Activated naive CD4-positive, alpha-beta T cell treated with anti-CD3 and anti-CD28 coated beads, Interleukin-2, amount 10 ng/mL, durations not matched to agents 7 days and 5 days (primary cell): ENCODE results near the gene PRDM7.

Experiments used
- CTCF ChIA-PET: fragments of 350-600 bp; sonication (Branson Sonifier 250); formaldehyde crosslinking; loops from one replicate; lab custom pipeline; 2021; ENCODE audit warnings: antibody characterized with exemption; lab: Charles Lee
- DNase-seq: peaks from one replicate; pipeline ENCODE4 v3.0.0-alpha.2; 2020
- H3K27ac Mint-ChIP-seq: one replicate; pipeline ENCODE4 v1.8.0; 2021; ENCODE audit warnings: mild to moderate bottlenecking, moderate library complexity, mixed read lengths
- H3K27me3 Mint-ChIP-seq: one replicate; pipeline ENCODE4 v1.8.0; 2021; ENCODE audit warnings: mild to moderate bottlenecking, mixed read lengths
- H3K36me3 Mint-ChIP-seq: one replicate; pipeline ENCODE4 v1.8.0; 2021; ENCODE audit warnings: mixed read lengths
- H3K4me1 Mint-ChIP-seq: one replicate; pipeline ENCODE4 v1.8.0; 2021; ENCODE audit warnings: mixed read lengths
- H3K4me3 Mint-ChIP-seq: one replicate; pipeline ENCODE4 v1.8.0; 2021; ENCODE audit warnings: mild to moderate bottlenecking, moderate library complexity, mixed read lengths
- H3K9me3 Mint-ChIP-seq: one replicate; pipeline ENCODE4 v1.8.0; 2021; ENCODE audit warnings: mixed read lengths

PRDM7 gene

DNA sequence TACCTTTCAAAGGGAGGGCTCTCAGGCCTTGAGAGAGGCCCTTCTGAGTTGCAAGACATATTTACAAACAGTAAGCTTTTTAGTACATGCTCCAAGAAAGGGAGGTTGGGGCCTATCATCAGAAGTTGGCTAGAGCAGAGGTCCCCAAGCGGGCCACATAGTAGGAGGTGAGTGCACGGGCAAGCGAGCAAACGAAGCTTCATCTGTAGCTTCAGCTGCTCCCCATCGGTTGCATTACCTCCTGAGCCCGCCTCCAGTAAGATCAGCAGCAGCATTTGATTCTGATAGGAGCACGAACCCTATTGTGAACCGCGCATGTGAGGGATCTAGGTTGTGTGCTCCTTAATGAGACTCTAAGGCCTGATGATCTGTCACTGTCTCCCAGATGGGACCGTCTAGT, 26.2 kb downstream of the PRDM7 start:
- CTCF ChIA-PET: interaction anchor here (0.8 kb wide), 1 partner anchor 14 kb away, joined by 3 read pairs; no protein-coding TSS in a partner anchor
- H3K4me3 Mint-ChIP-seq: no peak overlapping the region
- H3K27me3 Mint-ChIP-seq: peaks cover 30% of the 10 kb centered on the region
- peaks cover 23% of the 10 kb centered on the region for H3K9me3 Mint-ChIP-seq
- H3K27ac Mint-ChIP-seq: no peak overlapping the region
- peaks cover 5% of the 10 kb centered on the region for H3K4me1 Mint-ChIP-seq
- H3K36me3 Mint-ChIP-seq: no peaks in the 10 kb centered on the region
- no peak for DNase-seq

DNA sequence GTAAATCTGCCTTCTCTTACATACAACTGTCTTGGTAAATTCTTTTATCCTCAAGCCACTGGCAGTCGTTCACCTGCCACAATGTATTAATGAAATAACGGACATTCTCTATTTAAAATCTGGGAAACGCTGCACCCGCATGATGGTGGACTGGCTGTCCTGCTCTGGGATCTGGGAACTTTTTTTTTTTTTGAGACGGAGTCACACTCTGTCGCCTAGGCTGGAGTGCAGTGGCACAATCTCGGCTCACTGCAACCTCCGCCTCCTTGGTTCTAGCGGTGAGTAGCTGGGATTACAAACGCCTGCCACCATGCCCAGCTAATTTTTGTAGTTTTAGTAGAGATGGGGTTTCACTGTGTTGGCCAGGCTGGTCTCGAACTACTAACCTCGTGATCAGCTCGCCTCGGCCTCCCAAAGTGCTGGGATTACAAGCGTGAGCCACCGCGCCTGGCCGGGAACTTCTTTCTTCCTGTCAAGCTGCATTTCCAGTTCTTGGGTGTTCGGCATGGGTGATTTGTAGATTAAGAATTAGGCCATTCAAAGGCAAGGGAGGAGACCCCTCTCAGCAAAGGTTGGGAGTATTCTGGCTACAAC, 28.3 kb downstream of the PRDM7 start:
- no peak overlapping the region for H3K27ac Mint-ChIP-seq

DNA sequence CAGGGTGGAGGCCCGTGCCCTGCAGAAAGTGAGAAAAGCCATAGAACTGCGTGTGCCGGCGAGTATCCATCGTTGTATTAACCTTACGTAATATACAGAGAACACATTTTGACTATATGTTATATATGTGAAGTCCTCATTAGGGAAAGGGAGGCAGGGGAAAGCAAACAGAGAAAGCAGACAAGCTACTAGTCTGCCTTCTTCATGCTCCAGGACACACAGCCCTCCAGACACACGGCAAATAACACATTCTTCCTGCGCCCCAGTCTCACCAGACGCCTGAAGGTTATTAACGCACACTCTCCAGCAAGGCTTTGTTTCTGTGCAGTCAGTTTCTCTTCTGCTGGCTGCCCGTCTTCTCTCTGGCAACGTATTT, 28.8 kb downstream of the PRDM7 start:
- Mint-ChIP-seq H3K36me3 (no peaks in the 10 kb centered on the region), H3K27me3 (peaks cover 36% of the 10 kb centered on the region), H3K4me1 (peaks cover 5% of the 10 kb centered on the region), H3K9me3 (peaks cover 8% of the 10 kb centered on the region), H3K27ac (peak overlapping the region; percentile 31), H3K4me3 (no peak overlapping the region)
- no peak for DNase-seq
- CTCF ChIA-PET: no interaction called here

More for the DNA sequence above, 28.3 kb downstream of the PRDM7 start:
- Mint-ChIP-seq H3K27me3 (peaks cover 36% of the 10 kb centered on the region), H3K4me1 (peaks cover 5% of the 10 kb centered on the region), H3K36me3 (no peaks in the 10 kb centered on the region), H3K4me3 (no peak overlapping the region), H3K9me3 (peaks cover 10% of the 10 kb centered on the region)
- CTCF ChIA-PET: no interaction called here
- DNase-seq: no peak

DNA sequence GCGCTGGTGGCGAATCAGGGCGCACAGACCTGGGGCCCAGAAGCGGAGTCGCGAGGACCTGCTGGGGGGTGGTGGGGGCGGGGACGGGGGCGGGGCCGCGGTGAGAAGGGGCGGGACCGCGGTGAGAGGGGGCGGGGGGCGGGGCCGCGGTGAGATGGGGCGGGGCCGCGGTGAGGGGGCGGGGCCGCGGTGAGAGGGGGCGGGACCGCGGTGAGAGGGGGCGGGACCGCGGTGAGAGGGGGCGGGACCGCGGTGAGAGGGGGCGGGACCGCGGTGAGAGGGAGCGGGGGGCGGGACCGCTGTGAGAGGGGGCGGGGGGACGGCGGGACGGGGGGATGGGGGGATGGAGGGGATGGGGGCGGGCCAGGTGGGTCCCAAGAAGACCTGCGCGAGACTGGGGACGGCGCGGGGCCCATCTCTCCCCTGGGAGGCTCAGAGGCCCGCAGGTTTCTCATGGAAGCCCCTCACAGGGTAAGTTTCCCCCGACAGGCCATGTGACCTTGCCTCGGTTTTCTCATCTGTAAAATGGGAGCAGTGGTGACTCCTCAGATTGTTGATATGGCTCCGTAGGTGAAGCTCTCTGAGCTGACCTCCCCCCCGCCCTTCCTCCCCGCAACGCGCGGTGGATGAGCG, 29.3 kb downstream of the PRDM7 start:
- Mint-ChIP-seq H3K36me3 (no peaks in the 10 kb centered on the region), H3K4me3 (no peak overlapping the region), H3K9me3 (peaks cover 3% of the 10 kb centered on the region), H3K4me1 (peaks cover 5% of the 10 kb centered on the region), H3K27me3 (peaks cover 36% of the 10 kb centered on the region), H3K27ac (peak overlapping the region; percentile 31)
- DNase-seq: no peak
- CTCF ChIA-PET: no interaction called here

DNA sequence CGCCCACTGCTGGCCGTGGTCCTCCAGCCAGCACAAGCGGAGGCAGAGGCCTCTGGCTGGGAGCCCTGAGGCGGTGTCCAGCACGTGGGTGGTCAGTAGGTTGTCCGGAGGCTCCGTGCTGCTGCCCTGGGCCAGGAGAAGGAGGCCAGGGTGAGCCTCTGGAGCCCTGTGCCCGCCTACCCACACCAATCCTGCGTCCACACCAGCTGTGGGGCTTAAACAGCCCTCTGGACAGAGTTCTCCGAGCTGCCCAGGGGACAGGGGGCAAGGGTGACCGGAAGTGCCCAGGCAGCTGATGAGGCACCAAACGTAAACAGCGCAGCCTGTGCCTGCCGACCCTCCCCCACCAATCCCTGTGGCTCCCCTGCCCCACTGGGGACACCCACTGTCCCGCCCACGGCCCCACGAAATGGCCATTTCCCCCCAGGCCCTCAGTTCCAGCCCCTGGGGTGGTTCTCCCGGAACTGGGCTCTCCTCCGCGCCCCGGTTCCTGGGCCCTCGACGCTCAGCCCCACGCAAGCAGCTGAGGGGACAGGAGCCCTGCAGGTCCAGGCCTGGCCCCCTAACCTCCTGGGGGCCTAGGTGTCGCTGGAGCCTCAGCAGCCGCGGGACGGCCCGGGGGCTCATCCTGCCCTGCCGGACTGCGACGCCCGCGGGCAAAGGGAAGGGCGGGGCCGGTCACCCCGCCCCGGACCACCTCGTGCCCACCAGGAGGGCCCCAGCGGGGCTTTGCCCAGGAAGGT, 30.0 kb downstream of the PRDM7 start:
- no peaks in the 10 kb centered on the region for H3K36me3 Mint-ChIP-seq
- no peak for DNase-seq
- H3K4me3 Mint-ChIP-seq: no peak overlapping the region
- no peak overlapping the region for H3K27ac Mint-ChIP-seq
- peaks cover 36% of the 10 kb centered on the region for H3K27me3 Mint-ChIP-seq
- H3K4me1 Mint-ChIP-seq: peaks cover 5% of the 10 kb centered on the region
- CTCF ChIA-PET: no interaction called here
- H3K9me3 Mint-ChIP-seq: peaks cover 2% of the 10 kb centered on the region

DNA sequence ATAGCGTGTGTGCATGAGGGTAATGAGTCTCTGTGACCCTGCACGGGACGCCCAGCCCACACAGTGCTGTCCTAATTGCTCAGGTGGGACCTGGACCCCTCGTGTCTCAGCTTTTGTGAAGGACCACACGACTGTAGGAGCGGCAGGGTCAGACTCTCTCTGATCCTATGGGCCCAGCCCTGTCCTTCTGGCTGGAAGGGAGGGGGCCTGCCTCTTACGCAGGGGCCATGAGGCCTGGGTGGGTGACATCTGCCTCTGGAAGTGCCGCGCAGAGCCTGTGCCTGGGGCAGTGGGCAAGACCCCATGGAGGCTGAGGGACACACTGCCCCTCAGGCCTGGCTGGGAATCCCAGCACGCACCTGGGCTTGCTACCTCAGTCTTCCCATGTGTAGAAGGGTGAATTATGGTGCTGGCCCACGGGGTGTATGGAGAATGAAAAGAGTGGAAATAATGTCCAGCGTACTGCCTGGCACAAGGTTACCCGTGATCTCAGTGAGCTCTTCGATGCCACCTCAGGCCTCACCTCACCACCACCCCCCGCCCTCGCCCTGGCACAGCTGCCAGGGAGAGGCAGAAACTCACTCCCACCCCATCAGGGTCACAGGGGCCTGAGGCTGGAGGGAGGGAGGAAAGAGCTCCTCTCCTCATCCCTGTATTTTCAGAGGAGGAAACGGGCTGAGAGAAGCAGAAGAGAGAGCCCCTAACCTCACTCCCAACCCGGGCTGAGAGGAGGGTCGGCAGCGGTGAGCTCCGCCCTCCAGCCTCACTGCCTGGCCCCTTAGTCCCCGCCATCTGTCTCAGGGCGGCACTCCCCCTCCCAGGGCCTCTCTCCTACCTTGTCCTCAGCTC, 30.8 kb downstream of the PRDM7 start:
- Mint-ChIP-seq H3K27me3 (peaks cover 36% of the 10 kb centered on the region), H3K4me3 (no peak overlapping the region), H3K9me3 (no peaks in the 10 kb centered on the region), H3K4me1 (peaks cover 5% of the 10 kb centered on the region), H3K36me3 (no peaks in the 10 kb centered on the region), H3K27ac (no peak overlapping the region)
- no peak for DNase-seq
- CTCF ChIA-PET: interaction anchor here (0.8 kb wide), 1 partner anchor 17 kb away, joined by 3 read pairs; no protein-coding TSS in a partner anchor

DNA sequence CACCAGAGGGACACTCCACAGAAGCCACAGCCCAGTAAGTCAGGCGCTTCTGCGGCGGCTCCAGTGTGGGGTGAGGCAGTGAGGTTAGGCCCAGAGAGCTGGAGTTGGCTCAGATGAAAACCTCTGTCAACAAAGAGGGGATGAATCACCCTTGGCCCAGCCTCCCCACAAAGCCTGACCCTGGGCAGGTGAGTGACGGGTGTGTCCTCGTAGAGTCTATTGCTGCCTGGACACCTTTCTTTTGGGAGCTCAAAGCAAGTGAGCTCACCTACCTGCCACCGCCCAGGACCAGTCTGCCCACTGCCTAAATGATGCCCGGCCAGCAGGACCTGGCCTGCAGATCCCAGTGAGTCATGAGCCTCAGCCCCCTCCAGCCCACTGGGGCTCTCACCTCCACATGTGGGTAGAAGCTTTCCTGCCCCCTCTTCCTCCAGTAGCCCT, 33.0 kb downstream of the PRDM7 start:
- DNase-seq: no peak
- Mint-ChIP-seq H3K9me3 (no peaks in the 10 kb centered on the region), H3K4me1 (peaks cover 5% of the 10 kb centered on the region), H3K36me3 (no peaks in the 10 kb centered on the region), H3K27me3 (peaks cover 33% of the 10 kb centered on the region), H3K27ac (no peak overlapping the region), H3K4me3 (no peak overlapping the region)
- CTCF ChIA-PET: no interaction called here

DNA sequence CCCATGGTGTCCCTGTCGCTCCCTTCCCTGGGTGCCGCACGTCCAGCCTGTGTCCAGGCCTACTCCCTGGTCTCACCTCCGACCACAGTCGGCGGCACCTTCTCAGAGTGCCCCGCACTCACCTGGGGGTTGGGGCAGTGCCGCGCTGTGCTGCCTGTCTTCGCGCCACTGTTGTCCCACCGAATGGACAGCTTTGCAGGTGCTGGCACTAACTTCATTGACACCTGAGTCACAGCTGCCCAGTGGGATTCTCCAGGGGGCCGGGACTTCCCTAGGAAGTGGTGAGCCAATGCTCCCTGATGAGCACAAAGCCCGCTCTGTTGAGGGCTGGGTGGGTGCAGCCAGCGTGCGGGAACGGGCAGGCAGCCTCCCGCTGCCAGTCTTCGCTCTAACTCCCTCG, 33.6 kb downstream of the PRDM7 start:
- Mint-ChIP-seq H3K4me3 (no peak overlapping the region), H3K36me3 (no peaks in the 10 kb centered on the region), H3K9me3 (no peaks in the 10 kb centered on the region), H3K4me1 (peaks cover 5% of the 10 kb centered on the region), H3K27ac (no peak overlapping the region), H3K27me3 (peaks cover 27% of the 10 kb centered on the region)
- CTCF ChIA-PET: no interaction called here
- DNase-seq: no peak

DNA sequence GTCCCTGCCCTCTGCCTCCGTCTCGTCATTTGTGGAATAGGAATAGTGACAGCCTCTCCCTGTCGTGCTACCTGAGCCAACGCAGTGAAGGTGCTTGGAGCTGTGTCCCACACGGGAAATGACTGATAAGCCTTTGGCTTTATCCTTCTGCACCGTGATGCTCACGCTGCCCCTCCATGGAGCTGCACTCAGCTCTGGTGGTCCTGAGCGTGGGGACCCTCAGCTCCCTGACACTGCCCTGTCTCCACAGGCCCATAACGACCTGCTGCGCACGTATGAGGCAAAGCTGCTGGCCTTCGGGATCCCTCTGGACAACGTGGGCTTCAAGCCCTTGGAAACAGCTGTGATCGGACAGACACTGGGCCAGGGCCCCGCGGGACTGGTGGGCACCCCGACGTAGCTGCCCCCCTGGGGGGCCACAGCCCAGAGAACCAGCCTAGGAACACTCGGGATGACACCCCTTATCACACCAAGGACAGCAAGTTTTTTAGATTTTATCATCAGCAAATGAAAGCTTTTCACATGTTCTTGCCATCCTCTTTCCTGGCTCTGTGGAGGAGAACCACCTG, 34.1 kb downstream of the PRDM7 start:
- DNase-seq: no peak
- Mint-ChIP-seq H3K27ac (no peak overlapping the region), H3K36me3 (no peaks in the 10 kb centered on the region), H3K27me3 (peaks cover 22% of the 10 kb centered on the region), H3K4me1 (peaks cover 3% of the 10 kb centered on the region), H3K9me3 (no peaks in the 10 kb centered on the region), H3K4me3 (no peak overlapping the region)
- CTCF ChIA-PET: no interaction called here

DNA sequence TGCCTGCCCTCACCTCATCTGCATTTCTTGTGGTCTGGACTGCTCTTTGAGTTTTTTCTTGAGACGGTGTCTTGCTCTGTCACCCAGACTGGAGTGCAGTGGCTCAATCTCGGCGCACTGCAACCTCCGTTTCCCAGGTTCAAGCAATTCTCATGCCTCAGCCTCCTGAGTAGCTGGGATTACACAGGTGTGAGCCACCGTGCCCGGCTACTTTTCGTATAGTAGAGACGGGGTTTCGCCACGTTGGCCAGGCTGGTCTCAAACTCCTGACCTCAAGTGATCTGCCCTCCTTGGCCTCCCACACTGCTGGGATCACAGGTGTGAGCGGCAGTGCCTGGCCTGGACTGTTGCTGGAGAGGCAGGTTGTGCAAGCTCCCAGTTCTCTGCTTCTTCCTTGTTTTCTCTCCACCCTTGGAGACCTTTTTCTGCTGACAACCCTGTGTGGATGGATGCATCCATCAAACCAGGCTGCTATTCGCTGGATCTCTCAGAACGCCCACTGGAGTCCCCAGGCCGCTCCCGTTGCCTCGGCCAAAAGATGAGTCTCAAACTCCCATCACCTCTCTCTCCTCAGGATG, 35.1 kb downstream of the PRDM7 start:
- Mint-ChIP-seq H3K4me3 (no peak overlapping the region), H3K4me1 (peaks cover 3% of the 10 kb centered on the region), H3K9me3 (no peaks in the 10 kb centered on the region), H3K27me3 (peaks cover 17% of the 10 kb centered on the region), H3K36me3 (no peaks in the 10 kb centered on the region), H3K27ac (no peak overlapping the region)
- DNase-seq: no peak
- CTCF ChIA-PET: no interaction called here

DNA sequence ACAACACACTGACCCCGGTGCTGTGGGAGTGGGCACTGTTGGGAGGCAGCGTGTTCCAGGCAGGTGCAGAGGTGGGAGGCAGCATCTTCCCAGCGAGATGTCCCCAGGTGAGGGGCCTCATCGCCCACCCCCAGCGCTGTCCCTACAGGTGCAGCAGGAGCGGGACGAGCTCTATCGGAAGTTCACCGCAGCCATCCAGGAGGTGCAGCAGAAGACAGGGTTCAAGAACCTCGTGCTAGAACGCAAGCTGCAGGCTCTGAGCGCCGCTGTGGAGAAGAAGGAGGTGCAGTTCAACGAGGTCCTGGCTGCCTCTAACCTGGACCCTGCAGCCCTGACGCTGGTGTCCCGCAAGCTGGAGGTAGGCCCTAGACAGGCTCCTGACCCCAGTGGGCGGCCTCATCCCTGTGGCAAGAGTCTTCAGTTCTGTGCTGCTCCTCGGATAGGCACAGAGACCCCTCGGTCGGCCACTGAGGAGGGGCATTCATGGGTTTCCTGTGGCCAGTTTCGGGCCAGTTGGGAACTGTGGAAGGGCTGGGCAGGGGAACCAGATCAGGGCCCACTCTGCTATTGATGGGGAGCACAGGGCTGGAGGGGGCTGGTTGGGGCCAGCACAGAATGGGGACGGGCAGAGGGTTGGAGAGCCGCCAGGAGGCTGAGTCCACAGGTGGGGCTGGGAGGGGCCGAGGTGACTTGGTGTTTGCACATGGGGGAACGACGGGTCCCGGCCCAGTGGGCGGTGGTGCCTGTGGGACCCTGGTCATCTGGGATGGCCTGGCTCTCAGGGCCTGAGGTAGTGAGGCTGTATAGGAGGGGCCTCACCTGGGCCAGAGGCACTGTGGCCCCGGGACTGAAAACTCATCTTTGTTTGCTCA, 36.7 kb downstream of the PRDM7 start:
- H3K4me1 Mint-ChIP-seq: no peaks in the 10 kb centered on the region
- no peak for DNase-seq
- H3K27ac Mint-ChIP-seq: no peak overlapping the region
- H3K4me3 Mint-ChIP-seq: no peak overlapping the region
- H3K36me3 Mint-ChIP-seq: no peaks in the 10 kb centered on the region
- H3K27me3 Mint-ChIP-seq: peaks cover under 1% of the 10 kb centered on the region
- CTCF ChIA-PET: no interaction called here
- H3K9me3 Mint-ChIP-seq: no peaks in the 10 kb centered on the region

DNA sequence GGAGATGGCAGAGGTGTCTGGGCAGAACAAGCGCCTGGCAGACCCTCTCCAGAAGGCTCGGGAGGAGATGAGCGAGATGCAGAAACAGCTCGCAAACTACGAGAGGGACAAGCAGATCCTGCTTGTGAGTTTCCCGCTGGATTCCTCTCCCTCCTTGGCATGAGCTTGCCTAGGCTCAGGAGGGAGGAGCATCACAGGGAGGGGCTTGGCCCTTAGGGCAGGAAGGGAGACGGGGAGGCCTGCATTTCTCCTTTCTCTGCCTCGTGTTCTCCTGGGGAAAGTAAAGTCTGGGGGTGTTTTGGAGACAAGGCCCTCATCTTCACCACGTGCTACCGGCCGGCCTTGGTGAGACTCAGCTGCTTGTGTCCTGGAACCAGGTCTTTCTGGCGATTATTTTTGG, 39.9 kb downstream of the PRDM7 start:
- no peaks in the 10 kb centered on the region for H3K36me3 Mint-ChIP-seq
- no peak overlapping the region for H3K4me3 Mint-ChIP-seq
- H3K4me1 Mint-ChIP-seq: no peaks in the 10 kb centered on the region
- no peaks in the 10 kb centered on the region for H3K9me3 Mint-ChIP-seq
- no peak for DNase-seq
- H3K27me3 Mint-ChIP-seq: no peaks in the 10 kb centered on the region
- no peak overlapping the region for H3K27ac Mint-ChIP-seq
- CTCF ChIA-PET: no interaction called here

DNA sequence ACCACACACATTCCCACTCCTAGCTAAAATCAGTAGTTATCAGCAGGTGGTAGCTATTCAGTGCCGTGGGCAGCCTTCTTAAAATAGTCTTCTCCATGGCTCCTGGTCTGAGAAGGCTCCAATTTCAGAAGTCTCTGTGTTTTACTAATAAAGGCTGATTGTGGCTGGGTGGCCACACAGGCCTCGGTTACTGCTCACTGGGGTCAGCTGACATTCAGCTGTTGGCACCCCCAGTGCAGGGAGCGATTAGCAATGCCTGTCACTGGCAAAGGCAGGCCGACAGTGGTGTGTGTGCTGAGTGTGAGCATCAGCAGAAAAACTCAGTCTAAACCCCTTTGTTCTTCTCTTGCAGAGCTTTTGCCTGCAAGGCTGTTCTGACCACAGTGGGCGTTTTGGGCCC, 41.2 kb downstream of the PRDM7 start:
- H3K4me1 Mint-ChIP-seq: no peaks in the 10 kb centered on the region
- H3K9me3 Mint-ChIP-seq: no peaks in the 10 kb centered on the region
- no peak overlapping the region for H3K27ac Mint-ChIP-seq
- peaks cover 3% of the 10 kb centered on the region for H3K36me3 Mint-ChIP-seq
- H3K27me3 Mint-ChIP-seq: no peaks in the 10 kb centered on the region
- H3K4me3 Mint-ChIP-seq: no peak overlapping the region
- CTCF ChIA-PET: no interaction called here
- no peak for DNase-seq
